OCI-LY7 (cell line): Measurements from ENCODE around the gene CD86.

Experiments
- CTCF ChIP-seq: fragments of 200-600 bp; sonication (generic); conservative IDR thresholded peaks from 2 replicates; pipeline ENCODE4 v1.5.1; 2014; ENCODE audit warnings: mild to moderate bottlenecking, antibody characterized with exemption, low read length, moderate library complexity, mixed read lengths
- EZH2phosphoT487 ChIP-seq: fragments of 200-600 bp; sonication (generic); IDR thresholded peaks from 2 replicates; pipeline ENCODE4 v1.6.1; 2018; ENCODE audit warnings: low read depth, borderline replicate concordance, mild to moderate bottlenecking, mixed run types, antibody characterized with exemption, low read length, moderate library complexity, mixed read lengths

- TF ChIP-seq EZH2phosphoT487 = no peak
- no peak for TF ChIP-seq CTCF
Measured at GRCh38 chr3:122074621-122075265, 19.6 kb downstream of the CD86 start.
